T-helper 1 cell treated with Interleukin-12 subunit alpha and Interleukin-12 subunit beta and Interleukin-4 antibody, amounts not matched to agents 30 μg/mL and 1 μg/mL, for 36 hours (primary cell): ENCODE data around the gene TOR2A.
"Not testable (repeated sequence)": the region's sequence is repeated elsewhere in the genome, so short reads cannot be mapped to it uniquely, and the experiment has no call there.

Source experiments
- H3K27ac Mint-ChIP-seq: one replicate; pipeline ENCODE4 v1.8.0; 2021; ENCODE audit warnings: mild to moderate bottlenecking, mixed read lengths
- H3K27me3 Mint-ChIP-seq: one replicate; pipeline ENCODE4 v1.8.0; 2021; ENCODE audit warnings: low read depth, mixed read lengths
- H3K36me3 Mint-ChIP-seq: one replicate; pipeline ENCODE4 v1.8.0; 2021; ENCODE audit warnings: low read depth, mixed read lengths
- H3K4me1 Mint-ChIP-seq: one replicate; pipeline ENCODE4 v1.8.0; 2021; ENCODE audit warnings: low read depth, mixed read lengths
- H3K4me3 Mint-ChIP-seq: one replicate; pipeline ENCODE4 v1.8.0; 2021; ENCODE audit warnings: mild to moderate bottlenecking, moderate library complexity, mixed read lengths
- H3K9me3 Mint-ChIP-seq: one replicate; pipeline ENCODE4 v1.8.0; 2021; ENCODE audit warnings: mixed read lengths

The TOR2A gene

DNA sequence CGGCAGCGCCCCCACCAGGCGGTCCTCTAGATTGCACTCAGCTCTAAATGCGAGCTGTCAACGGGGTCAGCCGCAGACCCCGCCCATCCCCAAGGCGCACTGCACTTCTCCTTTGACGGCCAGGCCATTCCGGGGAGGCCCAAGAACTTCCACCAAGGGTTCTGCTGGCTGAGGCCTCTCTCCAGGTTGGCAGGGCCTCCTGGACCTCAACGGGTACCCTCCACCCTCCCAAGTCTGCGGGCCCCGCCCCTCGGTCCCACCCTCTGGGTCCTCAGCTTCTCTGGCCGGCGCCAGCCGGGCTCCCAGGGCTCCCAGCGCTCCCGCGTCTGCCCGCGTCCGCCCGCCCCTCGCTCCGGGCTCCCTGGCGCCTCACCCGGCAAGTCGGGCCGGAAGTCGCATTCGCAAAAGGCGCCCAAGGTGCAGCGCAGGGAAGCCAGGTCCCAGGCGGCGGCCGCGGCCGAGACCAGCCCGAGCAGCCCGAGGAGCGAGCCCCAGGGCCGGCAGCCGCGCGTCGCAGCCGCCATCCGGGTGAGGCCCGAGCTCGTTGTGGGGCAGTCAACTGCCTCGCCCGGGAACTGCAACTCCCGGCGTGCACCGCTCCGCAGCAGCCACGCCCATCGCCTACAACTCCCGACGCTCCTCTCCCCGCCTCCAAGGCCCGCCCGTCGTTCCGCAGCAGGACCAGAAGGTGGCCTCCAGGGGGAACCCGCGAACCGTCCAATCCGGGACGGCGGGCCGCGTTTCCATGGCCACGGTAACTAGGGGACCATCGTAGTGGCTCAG is at the start of gene TOR2A:
Gene TOR2A (minus strand): TSS at position 548 of the 783 bp plus-strand sequence. CDS start 24 bp downstream, at position 524.
- Mint-ChIP-seq H3K4me3 (peak within 1 kb of the TSS; percentile 91), H3K4me1 (peaks cover 9% of the 10 kb centered on the region), H3K9me3 (no peaks in the 10 kb centered on the region), H3K36me3 (peaks cover 17% of the 10 kb centered on the region), H3K27me3 (no peaks in the 10 kb centered on the region), H3K27ac (peak within 1 kb of the TSS; percentile 92)

DNA sequence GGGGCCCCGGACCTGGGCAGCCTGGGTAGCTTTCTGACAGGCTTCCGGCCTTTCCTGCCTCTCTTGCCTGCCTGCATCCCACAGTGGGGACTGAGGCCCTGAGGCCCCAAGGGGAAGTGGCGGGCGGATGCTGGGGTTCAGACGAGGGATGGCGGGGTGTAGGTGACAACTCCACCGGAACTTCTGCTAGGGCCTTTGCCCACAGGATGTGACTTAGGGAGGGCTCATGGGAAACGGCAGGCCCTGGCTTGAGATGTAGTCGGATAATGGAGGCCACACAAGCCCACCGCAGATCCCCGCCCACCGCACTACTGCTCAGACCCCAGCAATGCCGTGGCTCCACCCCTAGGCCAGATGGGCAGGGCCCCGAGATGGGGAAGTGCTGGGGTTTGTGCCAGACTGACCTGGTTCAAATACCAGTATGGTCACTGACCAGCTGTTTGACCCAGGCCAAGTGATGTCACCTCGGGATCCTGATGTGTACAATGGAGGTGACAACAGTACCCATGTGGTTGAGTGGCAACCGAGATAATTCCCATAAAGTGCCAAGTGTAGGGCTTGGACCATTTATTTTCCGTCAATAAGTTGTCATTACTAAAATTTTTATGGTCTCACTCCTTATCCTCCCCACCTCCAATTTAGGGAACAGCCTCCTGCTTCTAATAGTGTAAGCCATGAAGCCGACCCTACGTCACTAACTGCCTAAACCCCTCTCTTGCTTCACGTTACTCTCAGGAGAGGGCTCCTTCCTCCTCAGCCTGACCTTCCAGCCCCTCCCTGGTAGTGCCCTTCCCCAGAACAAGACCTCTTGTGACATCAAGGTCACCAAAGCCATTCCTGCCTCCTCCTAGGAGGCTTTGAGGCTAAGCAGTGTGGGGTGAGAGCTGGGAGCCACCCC is 48.3 kb upstream of the TOR2A start:
- peaks cover 53% of the 10 kb centered on the region for H3K4me1 Mint-ChIP-seq
- peaks cover 20% of the 10 kb centered on the region for H3K36me3 Mint-ChIP-seq
- peak overlapping the region; percentile 79 for H3K4me3 Mint-ChIP-seq
- H3K27me3 Mint-ChIP-seq: no peaks in the 10 kb centered on the region
- no peaks in the 10 kb centered on the region for H3K9me3 Mint-ChIP-seq
- H3K27ac Mint-ChIP-seq: peak overlapping the region; percentile 97

DNA sequence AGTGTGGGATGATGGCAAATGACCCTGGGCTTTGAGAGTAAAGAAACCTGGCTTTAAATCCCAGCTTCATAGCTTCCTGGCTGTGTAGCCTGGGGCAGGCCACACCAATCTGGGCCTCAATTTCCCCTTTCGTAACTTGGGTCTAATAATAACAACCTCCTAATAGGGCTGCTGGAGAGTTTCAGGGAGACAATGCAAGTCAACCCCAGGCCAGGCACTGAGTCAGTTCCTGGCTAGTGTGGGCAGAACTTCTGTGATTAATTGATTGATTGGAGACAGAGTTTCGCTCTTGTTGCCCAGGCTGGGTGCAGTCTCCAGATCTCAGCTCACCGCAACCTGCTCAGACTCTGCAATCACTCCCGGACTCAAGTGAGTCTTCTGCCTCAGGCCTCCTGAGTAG is 46.7 kb upstream of the TOR2A start:
- peak overlapping the region; percentile 17 for H3K4me3 Mint-ChIP-seq
- peaks cover 51% of the 10 kb centered on the region for H3K4me1 Mint-ChIP-seq
- peak overlapping the region; percentile 71 for H3K27ac Mint-ChIP-seq

DNA sequence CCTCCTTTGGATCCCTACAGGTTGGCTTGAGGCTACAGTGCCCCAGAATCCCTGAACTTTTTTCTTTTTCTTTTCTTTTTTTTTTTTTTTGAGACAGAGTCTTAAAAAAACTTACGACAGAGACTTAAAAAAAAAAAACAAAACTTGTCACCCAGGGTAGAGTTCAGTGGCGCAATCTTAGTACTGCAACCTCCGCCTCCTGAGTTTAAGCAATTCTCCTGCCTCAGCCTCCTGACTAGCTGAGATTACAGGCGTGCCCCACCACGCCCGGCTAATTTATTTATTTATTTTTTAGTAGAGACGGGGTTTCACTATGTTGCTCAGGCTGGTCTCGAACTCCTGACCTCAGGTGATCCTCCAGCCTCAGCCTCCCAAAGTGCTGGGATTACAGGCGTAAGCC is 45.8 kb upstream of the TOR2A start:
- not testable (repeated sequence) for H3K27me3 Mint-ChIP-seq, H3K4me3 Mint-ChIP-seq
- peaks cover 48% of the 10 kb centered on the region for H3K4me1 Mint-ChIP-seq

More for the DNA sequence above, 46.7 kb upstream of the TOR2A start:
- Mint-ChIP-seq H3K27me3 (no peaks in the 10 kb centered on the region), H3K9me3 (no peaks in the 10 kb centered on the region), H3K36me3 (peaks cover 14% of the 10 kb centered on the region)

DNA sequence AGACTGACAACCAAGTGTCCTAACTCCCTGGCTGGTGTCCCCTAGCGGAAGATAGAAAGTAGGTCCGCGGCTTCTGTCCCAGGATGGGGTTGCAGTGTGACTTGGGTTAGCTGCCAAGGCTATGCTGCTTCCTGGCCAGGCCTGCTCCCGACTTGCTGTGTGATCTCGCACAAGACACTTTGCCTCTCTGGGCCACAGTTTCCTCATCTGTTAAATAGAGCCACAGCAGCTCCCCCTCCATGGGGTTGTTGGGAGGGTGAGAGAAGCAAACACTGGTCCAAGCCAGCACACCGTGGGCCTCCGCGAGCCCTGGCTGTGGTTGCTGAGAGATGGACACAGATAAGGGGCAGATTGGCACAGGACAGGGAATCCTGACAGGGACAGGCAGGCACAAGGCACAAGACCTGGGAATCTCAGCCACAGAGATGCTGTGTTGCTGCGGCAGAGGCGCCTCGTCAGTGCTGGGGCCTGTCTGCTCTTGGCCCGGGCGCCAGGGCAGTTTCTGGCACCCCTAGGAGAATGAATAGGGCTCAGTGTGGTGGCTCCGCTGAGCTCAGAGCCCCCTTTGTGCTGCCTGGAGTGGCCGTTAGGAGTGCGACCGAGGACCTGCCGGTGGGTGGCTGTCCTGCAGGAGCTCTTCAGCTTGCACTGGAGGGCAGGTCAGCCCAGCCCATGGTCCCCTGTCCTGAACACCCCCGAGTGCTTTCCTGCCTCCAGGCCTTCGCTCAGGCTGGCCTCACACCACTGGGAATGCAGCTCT is 45.2 kb upstream of the TOR2A start:
- peaks cover 15% of the 10 kb centered on the region for H3K36me3 Mint-ChIP-seq

More for the DNA sequence above, 45.8 kb upstream of the TOR2A start:
- H3K36me3 Mint-ChIP-seq: peaks cover 15% of the 10 kb centered on the region
- not testable (repeated sequence) for H3K27ac Mint-ChIP-seq, H3K9me3 Mint-ChIP-seq

DNA sequence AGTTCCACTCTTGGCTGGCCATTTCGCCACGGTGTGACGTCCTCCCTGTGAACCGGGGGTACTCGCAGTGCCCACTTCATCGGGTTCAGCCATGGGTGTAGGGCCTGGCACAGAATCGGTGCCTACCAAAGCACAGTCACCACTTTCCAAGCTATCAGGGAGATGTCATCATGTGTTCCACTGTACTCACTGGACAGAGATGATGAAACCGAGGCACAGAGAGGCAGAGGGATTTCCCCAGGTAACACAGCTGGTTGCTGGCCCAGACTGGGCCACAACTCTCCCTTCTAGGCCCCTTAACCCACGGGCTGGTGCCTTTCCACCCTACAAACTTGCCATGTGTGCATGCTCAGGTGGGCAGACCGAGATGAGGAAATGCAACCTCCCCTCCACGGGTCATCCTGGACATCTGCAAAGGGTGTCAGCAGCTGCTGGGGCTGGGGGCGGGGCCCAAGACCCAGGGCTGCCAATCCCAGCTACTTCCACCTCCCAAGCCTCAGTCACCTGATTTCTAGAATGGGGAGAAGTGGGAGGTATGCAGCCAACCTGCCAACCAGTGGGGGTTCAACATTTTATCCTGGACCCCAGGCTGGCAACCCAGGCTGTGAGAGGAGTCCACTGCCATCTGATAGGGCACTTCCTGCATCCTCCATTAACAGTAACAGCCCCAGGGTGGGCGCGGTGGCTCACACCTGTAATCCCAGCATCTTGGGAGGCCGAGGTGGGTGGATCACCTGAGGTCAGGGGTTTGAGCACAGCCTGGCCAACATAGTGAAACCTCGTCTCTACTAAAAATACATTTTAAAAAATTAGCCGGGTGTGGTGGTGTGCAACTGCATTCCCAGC is 44.3 kb upstream of the TOR2A start:
- peaks cover 45% of the 10 kb centered on the region for H3K4me1 Mint-ChIP-seq
- H3K27me3 Mint-ChIP-seq: no peaks in the 10 kb centered on the region
- peak overlapping the region; percentile 100 for H3K4me3 Mint-ChIP-seq

More for the DNA sequence above, 45.2 kb upstream of the TOR2A start:
- peak overlapping the region; percentile 52 for H3K27ac Mint-ChIP-seq
- H3K27me3 Mint-ChIP-seq: no peaks in the 10 kb centered on the region
- H3K9me3 Mint-ChIP-seq: no peaks in the 10 kb centered on the region
- H3K4me1 Mint-ChIP-seq: peaks cover 48% of the 10 kb centered on the region
- no peak overlapping the region for H3K4me3 Mint-ChIP-seq

DNA sequence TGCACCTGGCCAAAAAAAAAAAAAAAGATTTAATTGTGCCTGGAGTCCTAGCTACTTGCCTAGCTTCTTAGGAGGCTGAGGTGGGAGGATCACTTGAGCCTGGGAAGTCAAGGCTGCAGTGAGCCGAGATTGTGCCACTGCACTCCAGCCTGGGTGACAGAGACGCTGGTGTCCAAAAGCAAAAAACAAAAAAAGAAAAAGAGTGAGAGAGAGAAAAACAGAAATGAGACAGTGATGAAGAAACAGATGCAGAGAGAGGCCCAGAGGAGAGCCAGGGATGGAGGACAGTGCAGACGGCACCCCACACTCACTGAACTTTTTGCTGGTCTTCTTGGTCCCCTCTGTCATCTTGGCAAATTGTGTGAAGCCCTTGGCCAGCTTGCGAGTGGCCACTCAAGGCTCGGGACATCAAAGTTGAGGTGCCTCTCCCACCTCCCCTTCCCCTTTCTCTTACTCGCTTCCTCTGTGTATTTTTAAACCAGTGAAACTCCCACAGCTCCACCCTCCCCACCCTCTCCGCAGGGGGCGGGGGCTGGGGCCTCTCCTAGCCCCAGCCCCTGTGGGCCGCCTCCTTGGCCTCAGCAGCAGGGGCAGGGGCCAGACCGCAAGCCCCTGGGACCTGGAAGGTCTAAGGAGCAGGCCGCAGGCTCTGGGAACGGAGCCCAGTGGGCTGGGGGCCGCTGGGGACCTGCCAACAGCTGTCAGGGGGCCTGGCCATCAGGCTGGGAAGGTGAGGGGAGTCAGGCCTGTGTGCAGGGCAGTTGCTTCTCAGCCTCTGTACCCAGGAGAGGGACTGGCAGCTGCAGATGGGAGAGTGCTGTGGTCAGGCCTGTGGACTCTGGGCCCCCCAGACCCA is 43.4 kb upstream of the TOR2A start, which contains the start of gene SH2D3C:
Gene SH2D3C (minus strand): TSS at position 387 of the 856 bp plus-strand sequence. CDS start 39 bp downstream, at position 348.
- Mint-ChIP-seq H3K4me1 (peaks cover 40% of the 10 kb centered on the region), H3K27ac (peak within 1 kb of the TSS; percentile 100)

More for the DNA sequence above, 44.3 kb upstream of the TOR2A start:
- H3K27ac Mint-ChIP-seq: peak overlapping the region; percentile 99
- no peaks in the 10 kb centered on the region for H3K9me3 Mint-ChIP-seq
- H3K36me3 Mint-ChIP-seq: peaks cover 16% of the 10 kb centered on the region

DNA sequence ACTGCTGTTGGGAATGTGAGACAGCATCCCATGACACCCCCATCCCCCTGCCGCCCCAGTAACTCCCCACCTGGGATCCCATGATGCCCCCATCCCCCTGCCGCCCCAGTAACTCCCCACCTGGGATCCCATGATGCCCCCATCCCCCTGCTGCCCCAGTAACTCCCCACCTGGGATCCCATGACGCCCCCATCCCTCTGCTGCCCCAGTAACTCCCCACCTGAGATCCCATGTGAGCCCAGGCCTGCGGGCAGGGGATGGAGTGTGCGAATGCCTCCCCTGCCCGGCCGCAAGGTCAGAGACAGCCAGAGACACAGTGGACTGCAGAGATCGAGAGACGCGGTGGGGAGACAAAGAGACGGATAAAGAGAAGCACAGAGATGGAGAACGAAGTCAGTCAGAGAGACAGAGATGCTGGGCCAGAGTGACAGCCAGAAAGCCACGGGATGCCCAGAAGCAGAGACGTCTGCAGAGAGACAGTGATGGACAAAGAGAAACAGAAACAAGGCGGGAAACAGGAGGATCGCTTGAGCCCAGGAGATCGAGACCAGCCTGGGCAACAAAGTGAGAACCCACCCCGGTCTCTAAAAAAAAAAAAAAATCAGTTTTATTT is 42.4 kb upstream of the TOR2A start:
- peaks cover 30% of the 10 kb centered on the region for H3K4me1 Mint-ChIP-seq
- H3K36me3 Mint-ChIP-seq: peaks cover 22% of the 10 kb centered on the region
- H3K27me3 Mint-ChIP-seq: no peaks in the 10 kb centered on the region
- H3K9me3 Mint-ChIP-seq: no peaks in the 10 kb centered on the region
- H3K27ac Mint-ChIP-seq: peak overlapping the region; percentile 100
- H3K4me3 Mint-ChIP-seq: peak overlapping the region; percentile 100

More for the DNA sequence above, 43.4 kb upstream of the TOR2A start, which contains the start of gene SH2D3C:
- Mint-ChIP-seq H3K4me3 (peak within 1 kb of the TSS; percentile 100), H3K9me3 (no peaks in the 10 kb centered on the region), H3K27me3 (no peaks in the 10 kb centered on the region), H3K36me3 (peaks cover 23% of the 10 kb centered on the region)

DNA sequence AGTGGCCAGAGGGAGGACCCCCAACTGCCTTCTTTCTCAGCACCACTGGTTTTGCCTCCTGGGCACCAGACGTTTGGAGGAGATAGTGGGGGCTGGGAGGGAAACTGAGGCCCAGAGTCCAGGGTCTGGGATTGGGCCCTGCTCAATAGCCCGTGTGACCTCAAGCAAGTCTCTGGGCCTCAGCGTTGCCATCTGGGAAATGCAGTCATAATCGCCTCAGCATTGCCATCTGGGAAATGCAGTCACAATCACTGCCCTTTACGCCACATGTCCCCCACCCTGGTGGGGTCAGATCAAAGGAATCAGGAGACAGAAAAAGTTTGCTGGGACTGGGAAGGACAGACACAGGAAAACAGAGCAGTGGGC is 41.8 kb upstream of the TOR2A start:
- peaks cover 22% of the 10 kb centered on the region for H3K36me3 Mint-ChIP-seq
- H3K4me3 Mint-ChIP-seq: peak overlapping the region; percentile 100
- no peaks in the 10 kb centered on the region for H3K9me3 Mint-ChIP-seq
- H3K27me3 Mint-ChIP-seq: no peaks in the 10 kb centered on the region
- peaks cover 30% of the 10 kb centered on the region for H3K4me1 Mint-ChIP-seq
- peak overlapping the region; percentile 100 for H3K27ac Mint-ChIP-seq

DNA sequence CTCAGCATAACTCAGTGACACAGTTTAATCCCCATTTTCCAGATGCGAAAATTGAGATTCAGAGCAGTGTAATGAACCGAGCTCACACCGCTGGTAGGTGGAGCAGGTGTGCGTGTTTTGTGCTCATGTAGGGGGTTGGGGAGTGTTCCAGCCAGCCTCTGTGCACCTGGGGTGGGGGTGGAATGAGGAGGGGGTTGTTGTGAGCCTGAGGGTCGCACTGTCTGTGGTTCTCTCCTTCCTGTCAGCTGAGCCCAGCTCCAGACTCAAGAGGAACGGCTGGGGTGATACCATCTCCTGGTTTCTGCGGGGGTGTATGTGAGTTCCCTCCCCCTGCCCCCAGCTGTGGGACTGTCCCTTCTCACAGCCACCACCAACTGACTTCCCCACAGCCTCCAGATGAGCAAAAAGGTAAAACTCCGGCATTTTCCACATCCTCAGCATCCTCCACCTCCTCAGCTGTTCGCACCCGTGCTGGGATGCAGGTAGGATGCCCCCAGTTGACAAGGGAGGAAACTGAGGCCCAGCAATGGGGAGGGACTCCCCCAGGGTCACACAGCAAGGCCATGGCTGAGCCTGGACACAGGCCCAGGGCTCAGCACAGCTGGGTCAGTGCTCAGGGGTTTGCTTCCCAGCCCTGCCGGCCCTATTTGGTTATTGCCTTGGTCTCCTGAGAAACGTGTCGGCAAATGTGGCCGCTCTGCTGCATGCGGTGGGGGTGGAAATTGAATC is 41.3 kb upstream of the TOR2A start:
- peak overlapping the region; percentile 100 for H3K4me3 Mint-ChIP-seq
- peaks cover 25% of the 10 kb centered on the region for H3K36me3 Mint-ChIP-seq
- no peaks in the 10 kb centered on the region for H3K9me3 Mint-ChIP-seq
- peaks cover 31% of the 10 kb centered on the region for H3K4me1 Mint-ChIP-seq
- H3K27ac Mint-ChIP-seq: peak overlapping the region; percentile 100
- no peaks in the 10 kb centered on the region for H3K27me3 Mint-ChIP-seq

DNA sequence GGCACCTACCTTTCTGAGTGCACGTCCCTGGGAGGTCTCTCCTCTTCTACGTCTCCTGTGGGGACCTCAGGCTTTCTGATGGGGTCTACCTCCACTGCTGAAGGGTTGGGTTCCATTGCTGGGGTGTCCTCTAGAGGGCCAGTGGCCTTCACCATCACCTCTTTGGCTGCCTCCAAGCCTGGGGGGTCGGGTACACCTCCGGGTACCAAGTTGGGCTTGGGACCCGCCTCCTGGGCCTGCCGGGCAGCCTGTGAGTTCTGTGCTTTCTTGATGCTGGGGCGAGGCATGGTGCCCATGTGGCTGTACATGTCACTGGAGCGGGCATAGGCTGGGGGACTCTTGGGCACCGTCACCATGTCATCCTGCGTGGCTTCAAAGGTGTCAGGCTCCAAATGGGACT is 38.9 kb upstream of the TOR2A start:
- Mint-ChIP-seq H3K36me3 (peaks cover 33% of the 10 kb centered on the region), H3K4me3 (peak overlapping the region; percentile 57), H3K27ac (peak overlapping the region; percentile 80), H3K4me1 (peaks cover 37% of the 10 kb centered on the region), H3K27me3 (no peaks in the 10 kb centered on the region), H3K9me3 (no peaks in the 10 kb centered on the region)

DNA sequence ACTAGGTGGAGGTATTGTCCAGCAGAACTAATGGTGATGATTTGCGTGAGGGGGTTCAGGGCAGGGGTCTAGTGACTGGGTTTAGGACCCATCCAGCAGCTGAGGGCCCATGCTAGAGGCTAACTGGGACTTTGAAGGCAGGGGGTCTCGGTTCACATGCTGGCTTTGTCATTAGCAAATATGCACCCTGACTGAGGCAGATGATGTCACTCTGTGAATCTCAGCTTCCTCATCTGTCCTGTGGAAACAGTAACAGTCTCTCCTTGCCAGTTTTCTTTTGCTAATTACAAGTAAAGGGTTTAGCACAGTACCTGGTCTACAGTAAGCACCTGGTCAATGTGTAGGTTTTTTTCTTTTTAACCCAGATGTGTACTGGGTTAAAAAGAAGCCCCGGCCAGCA is 38.2 kb upstream of the TOR2A start:
- H3K36me3 Mint-ChIP-seq: peaks cover 38% of the 10 kb centered on the region

More for the DNA sequence above, 38.2 kb upstream of the TOR2A start:
- Mint-ChIP-seq H3K27ac (peak overlapping the region; percentile 4), H3K27me3 (no peaks in the 10 kb centered on the region), H3K4me3 (no peak overlapping the region), H3K9me3 (no peaks in the 10 kb centered on the region), H3K4me1 (peaks cover 43% of the 10 kb centered on the region)
